Measurements from ENCODE around the gene PAX8.

- TF ChIP-seq CTCF (CRISPR knock-in tag; IDR thresholded peaks at IDR 0.05) (no peak), ZNF619 (CRISPR knock-in tag; IDR thresholded peaks at IDR 0.05) (no peak), SMAD3 (CRISPR knock-in tag; IDR thresholded peaks at IDR 0.05) (no peak), GABPA (IDR thresholded peaks at IDR 0.05; ENCODE audit: low read depth, low read length) (no peak), GABPA (CRISPR knock-in tag; IDR thresholded peaks at IDR 0.05; ENCODE audit: low read depth) (no peak), YY1 (IDR thresholded peaks at IDR 0.05; ENCODE audit: insufficient read depth, insufficient replicate concordance, low read depth, low read length) (no peak), JUND (CRISPR knock-in tag; IDR thresholded peaks at IDR 0.05) (no peak), NFRKB (IDR thresholded peaks at IDR 0.05) (no peak), BHLHE40 (IDR thresholded peaks at IDR 0.05; ENCODE audit: low read length) (no peak), ZNF30 (CRISPR knock-in tag; IDR thresholded peaks at IDR 0.05) (no peak), NFE2L2 (IDR thresholded peaks at IDR 0.05; ENCODE audit: low read length) (no peak), PAX8 (CRISPR knock-in tag; IDR thresholded peaks at IDR 0.05; ENCODE audit: borderline replicate concordance) (no peak)
Measured at GRCh38 chr2:113166187-113166645, 112.5 kb downstream of the PAX8 start.
